IPS-15b (cell line): ENCODE measurements around the gene STS.
"Not testable (repeated sequence)": the region's sequence is repeated elsewhere in the genome, so short reads cannot be mapped to it uniquely, and the experiment has no call there.

ENCODE experiments used
- H3K27me3 ChIP-seq: one replicate; pipeline ENCODE4 v1.6.1; 2013; ENCODE audit warnings: low read length; ENCODE audit not compliant: control insufficient read depth, insufficient read depth
- H3K36me3 ChIP-seq: one replicate; pipeline ENCODE4 v1.6.1; 2013; ENCODE audit warnings: low read length; ENCODE audit not compliant: control insufficient read depth, insufficient read depth
- H3K4me1 ChIP-seq: one replicate; pipeline ENCODE4 v1.6.1; 2013; ENCODE audit warnings: mild to moderate bottlenecking, low read length; ENCODE audit not compliant: control insufficient read depth, insufficient read depth
- H3K4me3 ChIP-seq: one replicate; pipeline ENCODE4 v1.5.1; 2013; ENCODE audit warnings: low read depth, low read length
- H3K9ac ChIP-seq: one replicate; pipeline ENCODE4 v1.6.1; 2013; ENCODE audit warnings: low read depth, mild to moderate bottlenecking, low read length
- H3K9me3 ChIP-seq: one replicate; pipeline ENCODE4 v1.6.1; 2013; ENCODE audit warnings: mild to moderate bottlenecking, low read length; ENCODE audit not compliant: control insufficient read depth, insufficient read depth

STS gene

DNA sequence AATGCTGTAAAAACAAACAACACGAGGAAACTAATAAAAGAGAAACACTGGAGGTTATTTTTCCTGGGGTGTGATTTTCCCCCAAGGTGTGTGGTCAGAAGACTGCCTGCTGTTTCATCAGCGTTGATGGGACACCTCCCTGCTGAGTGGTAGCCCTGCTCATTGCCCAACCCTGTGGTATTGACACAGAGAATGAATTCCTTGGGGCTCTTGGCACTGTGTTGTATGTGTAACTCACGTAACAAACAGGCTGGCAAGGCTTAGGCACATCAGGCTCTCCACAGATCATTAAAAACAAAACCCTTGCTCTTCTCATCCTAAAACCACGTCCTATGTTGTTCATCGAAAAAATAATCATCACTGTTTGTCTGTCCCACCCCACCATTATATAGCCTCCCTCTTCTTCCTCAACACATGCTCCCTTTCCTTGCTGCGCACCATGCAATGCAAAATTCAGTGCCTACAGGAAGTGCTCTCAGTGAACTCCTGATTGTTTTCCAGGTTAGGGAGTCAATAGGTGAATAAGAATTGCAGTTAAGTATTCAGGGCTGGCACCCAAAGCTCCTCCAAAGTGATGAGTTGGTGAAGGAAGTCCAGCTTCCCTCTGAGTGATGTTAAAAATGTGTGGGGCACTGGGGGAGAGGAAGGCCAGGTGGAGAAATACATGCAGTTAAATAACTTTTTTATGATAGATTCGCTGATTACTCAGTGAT, 11.8 kb downstream of the STS start:
- no peaks in the 10 kb centered on the region for H3K9me3 ChIP-seq

DNA sequence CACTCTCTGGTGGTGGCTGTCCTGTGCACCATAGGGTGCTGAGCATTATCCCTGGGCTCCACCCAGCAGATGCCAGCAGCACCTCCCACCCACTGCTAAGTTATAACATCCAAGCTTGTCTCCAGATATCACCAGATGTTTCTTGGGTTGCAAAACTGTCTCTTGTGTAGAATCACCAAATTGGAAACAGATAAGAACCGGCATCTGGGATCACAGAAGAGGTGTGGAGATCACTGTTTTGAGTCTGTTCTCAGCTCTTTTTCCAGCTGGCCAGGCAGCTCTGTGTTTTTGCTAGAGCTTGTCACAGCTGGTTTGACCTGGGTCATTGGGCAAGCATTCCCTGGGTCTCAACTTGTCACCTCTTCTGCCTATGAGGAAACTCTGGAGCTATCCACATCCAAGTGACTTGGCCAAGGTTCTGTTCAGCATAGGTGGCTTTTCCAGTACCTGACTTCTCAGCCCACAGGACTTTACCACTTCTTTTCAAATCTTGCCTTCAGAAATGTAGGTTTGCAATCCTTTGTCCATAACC, 15.7 kb downstream of the STS start:
- H3K4me3 ChIP-seq = no peak overlapping the region
- no peaks in the 10 kb centered on the region for H3K27me3 ChIP-seq
- no peaks in the 10 kb centered on the region for H3K36me3 ChIP-seq
- no peaks in the 10 kb centered on the region for H3K9me3 ChIP-seq
- no peak overlapping the region for H3K9ac ChIP-seq
- H3K4me1 ChIP-seq = peaks cover 4% of the 10 kb centered on the region

More for the DNA sequence above, 11.8 kb downstream of the STS start:
- no peak overlapping the region for H3K9ac ChIP-seq
- no peak overlapping the region for H3K4me3 ChIP-seq
- H3K4me1 ChIP-seq = peaks cover 4% of the 10 kb centered on the region
- H3K36me3 ChIP-seq = no peaks in the 10 kb centered on the region
- no peaks in the 10 kb centered on the region for H3K27me3 ChIP-seq

DNA sequence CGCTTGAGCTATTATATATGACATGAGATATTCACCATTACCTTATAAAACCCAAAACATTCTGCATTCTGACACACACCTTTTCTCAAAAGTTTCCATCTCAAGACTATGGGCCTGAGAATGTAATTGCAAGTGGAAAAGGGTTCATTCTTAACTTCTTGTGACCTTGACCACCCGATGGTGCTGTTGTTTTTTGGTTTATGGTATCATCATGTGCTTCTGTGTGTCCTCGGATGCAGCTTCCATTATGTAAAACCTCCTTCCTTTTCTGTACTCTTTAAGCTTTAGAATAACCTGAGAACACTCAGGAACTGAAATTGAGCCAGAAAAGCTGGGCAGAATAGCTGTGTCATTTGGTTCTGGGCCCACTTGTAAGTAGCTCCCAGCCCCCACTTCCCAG, 16.7 kb downstream of the STS start:
- peaks cover 2% of the 10 kb centered on the region for H3K4me1 ChIP-seq
- H3K9me3 ChIP-seq = no peaks in the 10 kb centered on the region
- no peaks in the 10 kb centered on the region for H3K36me3 ChIP-seq
- H3K9ac ChIP-seq = no peak overlapping the region
- no peaks in the 10 kb centered on the region for H3K27me3 ChIP-seq
- no peak overlapping the region for H3K4me3 ChIP-seq

DNA sequence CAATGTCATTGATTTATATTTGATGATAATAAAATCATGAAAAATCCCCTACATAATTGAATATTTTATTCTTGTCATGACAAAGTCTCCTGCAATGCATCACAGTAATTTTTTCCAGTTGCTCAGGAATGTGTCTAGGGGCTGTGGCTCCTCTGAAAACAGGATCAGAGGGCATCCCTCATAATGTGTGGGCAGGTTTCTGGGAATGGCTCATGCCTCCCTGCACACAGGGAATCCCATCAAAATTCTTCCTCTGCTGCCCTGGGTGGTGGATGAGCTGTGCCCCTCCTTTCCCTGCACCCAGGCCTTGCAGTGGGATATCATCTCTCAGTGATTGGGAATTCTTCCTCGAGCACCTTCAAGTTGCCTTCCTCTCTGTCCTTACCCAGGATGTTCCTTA, 20.9 kb downstream of the STS start:
- H3K9ac ChIP-seq = no peak overlapping the region
- no peaks in the 10 kb centered on the region for H3K4me1 ChIP-seq
- no peaks in the 10 kb centered on the region for H3K36me3 ChIP-seq
- no peaks in the 10 kb centered on the region for H3K27me3 ChIP-seq
- no peaks in the 10 kb centered on the region for H3K9me3 ChIP-seq
- H3K4me3 ChIP-seq = no peak overlapping the region

DNA sequence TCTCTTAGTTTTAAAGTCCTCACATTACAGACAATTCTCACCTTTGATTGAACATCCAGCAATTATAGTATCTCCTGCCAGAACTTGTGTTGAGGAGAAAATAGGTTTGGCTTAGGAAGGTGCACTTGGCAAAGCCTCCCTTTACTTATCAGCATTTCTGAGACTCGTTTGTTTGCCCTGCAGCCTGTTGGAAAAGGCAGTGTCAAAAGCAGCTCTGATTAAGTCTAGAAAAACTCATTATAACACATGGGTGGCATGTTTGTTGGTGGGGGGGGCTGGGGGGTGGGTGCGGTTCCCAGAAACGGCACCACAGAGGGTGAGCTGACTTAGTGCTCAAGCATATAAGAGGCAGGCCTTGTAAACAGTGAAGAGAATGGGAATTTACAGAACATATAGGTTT, 22.1 kb downstream of the STS start:
- H3K4me3 ChIP-seq = no peak overlapping the region
- no peaks in the 10 kb centered on the region for H3K27me3 ChIP-seq
- H3K9ac ChIP-seq = no peak overlapping the region
- H3K9me3 ChIP-seq = no peaks in the 10 kb centered on the region
- H3K36me3 ChIP-seq = no peaks in the 10 kb centered on the region
- no peaks in the 10 kb centered on the region for H3K4me1 ChIP-seq

DNA sequence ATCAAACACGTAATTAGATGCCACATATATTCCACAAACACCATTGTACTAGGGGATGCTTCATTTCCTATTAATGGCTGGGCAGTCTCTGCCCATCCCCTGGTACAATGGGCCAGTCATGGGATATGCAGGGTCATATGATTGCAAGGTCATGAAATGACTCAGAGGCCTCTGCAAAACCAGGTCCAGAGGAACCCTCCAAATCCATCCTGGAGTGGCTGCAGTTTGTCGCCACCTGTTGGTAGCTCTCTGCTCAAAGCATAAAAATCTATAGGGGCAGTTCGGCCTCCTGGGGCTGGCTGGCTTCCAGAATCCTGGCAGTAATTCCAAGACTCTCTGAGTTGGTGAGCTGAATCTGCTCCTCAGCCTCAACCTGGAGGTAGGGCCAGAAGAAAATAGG, 23.4 kb downstream of the STS start:
- no peaks in the 10 kb centered on the region for H3K36me3 ChIP-seq
- H3K9ac ChIP-seq = no peak overlapping the region
- no peak overlapping the region for H3K4me3 ChIP-seq
- no peaks in the 10 kb centered on the region for H3K9me3 ChIP-seq
- no peaks in the 10 kb centered on the region for H3K4me1 ChIP-seq
- H3K27me3 ChIP-seq = no peaks in the 10 kb centered on the region

DNA sequence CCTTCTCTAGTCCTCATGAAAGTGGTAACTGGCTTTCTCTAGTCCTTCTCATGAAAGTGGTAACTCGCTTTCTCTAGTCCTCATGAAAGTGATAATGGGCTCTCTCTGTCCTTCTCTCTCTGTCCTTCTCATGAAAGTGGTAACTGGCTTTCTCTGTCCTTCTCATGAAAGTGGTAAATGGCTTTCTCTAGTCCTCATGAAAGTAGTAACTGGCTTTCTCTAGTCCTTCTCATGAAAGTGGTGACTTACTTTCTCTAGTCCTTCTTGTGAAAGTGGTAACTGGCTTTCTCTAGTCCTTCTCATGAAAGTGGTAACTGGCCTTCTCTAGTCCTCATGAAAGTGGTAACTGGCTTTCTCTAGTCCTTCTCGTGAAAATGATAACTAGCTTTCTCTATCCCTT, 31.3 kb downstream of the STS start:
- H3K9ac ChIP-seq, H3K9me3 ChIP-seq, H3K4me3 ChIP-seq, H3K4me1 ChIP-seq, H3K27me3 ChIP-seq, H3K36me3 ChIP-seq: not testable (repeated sequence)

DNA sequence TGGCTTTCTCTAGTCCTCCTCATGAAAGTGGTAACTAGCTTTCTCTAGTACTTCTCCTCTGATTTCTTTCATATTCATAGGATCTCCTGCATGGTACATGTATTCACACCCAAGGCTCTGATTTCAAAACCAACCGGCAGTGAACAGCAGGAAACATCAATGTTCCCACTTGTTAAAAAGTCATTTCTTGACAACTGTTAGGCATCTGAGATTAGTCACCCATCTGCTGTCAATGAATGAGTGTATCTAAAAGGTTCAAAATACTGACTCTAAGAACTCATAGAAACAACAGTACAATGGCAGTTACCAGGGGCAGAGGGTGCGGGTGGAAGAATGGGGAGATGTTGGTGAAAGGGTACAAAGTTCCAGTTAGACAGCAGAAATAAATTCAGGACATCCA, 31.9 kb downstream of the STS start:
- Histone ChIP-seq H3K36me3 (no peaks in the 10 kb centered on the region), H3K27me3 (no peaks in the 10 kb centered on the region), H3K4me3 (no peak overlapping the region), H3K9me3 (no peaks in the 10 kb centered on the region), H3K4me1 (no peaks in the 10 kb centered on the region), H3K9ac (no peak overlapping the region)

DNA sequence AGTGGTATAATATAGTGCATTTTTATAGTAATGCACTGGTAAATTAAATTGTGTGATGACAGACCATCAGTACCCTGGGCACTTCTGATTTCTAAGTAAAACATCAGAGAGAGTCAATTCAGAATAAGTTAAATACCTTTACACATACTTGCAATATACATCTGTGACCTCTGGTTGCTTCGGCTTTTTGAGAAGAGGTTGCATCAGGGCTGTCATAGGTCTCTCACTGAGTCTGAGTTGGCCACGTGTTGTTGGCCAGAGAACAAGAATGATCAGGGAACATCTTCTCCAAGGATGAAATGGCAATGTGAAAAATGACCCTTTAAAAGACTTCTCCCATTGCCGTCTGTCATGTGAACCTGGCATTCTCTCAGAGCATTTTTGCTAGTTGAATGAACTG, 37.3 kb downstream of the STS start:
- Histone ChIP-seq H3K36me3 (no peaks in the 10 kb centered on the region), H3K9ac (no peak overlapping the region), H3K27me3 (no peaks in the 10 kb centered on the region), H3K9me3 (no peaks in the 10 kb centered on the region), H3K4me3 (no peak overlapping the region), H3K4me1 (no peaks in the 10 kb centered on the region)

DNA sequence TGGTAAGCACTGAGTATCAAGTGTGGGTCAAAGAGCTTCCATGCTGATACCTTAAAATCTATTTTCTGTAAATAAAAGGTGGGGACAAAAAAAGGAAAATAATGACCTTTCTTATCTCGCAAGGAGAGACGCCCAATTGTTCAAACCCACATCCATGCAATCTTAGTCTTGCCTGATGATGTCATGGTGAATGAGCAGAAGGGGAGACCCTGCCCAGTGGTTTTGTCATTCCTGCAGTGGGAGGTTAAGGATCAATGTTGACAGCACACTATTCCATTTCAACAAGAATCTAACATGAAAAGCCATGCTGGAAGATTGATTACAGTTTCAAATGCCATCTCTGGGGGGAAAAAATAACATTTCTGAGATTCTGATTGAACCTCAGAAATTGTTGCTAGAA, 41.2 kb downstream of the STS start:
- no peak overlapping the region for H3K9ac ChIP-seq
- H3K27me3 ChIP-seq = no peaks in the 10 kb centered on the region

DNA sequence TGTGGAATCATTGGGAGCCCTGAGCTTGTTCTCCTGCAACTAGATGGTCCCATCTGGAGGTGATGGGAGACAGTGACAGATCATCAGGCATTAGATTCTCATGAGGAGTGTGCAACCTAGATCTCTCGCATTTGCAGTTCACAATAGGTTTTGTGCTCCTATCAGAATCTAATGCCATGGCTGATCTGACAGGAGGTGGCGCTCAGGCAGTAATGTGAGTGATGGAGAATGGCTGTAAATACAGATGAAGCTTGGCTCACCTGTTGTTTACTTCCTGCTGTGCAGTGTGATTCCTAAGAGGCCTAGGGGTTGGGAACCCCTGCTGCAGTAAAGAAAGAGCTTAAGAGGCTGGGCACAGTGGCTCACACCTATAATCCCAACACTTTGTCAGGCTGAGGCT, 42.6 kb downstream of the STS start:
- Histone ChIP-seq H3K4me1 (no peaks in the 10 kb centered on the region), H3K9me3 (no peaks in the 10 kb centered on the region), H3K9ac (no peak overlapping the region), H3K36me3 (no peaks in the 10 kb centered on the region), H3K27me3 (no peaks in the 10 kb centered on the region), H3K4me3 (no peak overlapping the region)

More for the DNA sequence above, 41.2 kb downstream of the STS start:
- H3K36me3 ChIP-seq = no peaks in the 10 kb centered on the region
- H3K9me3 ChIP-seq = no peaks in the 10 kb centered on the region
- H3K4me3 ChIP-seq = no peak overlapping the region
- no peaks in the 10 kb centered on the region for H3K4me1 ChIP-seq

DNA sequence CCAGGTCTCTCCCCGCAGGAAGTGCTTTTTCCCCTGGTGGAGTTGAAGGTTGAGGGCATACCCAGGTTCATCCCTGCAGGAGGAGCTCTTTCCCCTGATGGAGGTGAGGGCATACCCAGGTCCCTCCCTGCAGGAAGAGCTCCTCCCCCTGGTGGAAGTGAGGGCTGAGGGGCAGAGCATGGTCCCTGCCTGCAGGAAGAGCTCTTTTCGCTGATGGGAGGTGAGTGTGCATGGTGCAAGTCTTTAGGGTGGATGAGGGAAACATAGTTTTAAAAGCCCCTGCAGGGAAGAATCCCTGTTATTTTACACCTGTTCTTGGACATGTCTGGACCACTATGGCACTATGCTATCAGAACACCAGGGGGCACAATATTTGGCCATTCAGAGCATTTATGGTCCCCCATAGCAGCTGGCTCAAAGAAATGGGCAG, 44.2 kb downstream of the STS start:
- no peaks in the 10 kb centered on the region for H3K36me3 ChIP-seq
- H3K27me3 ChIP-seq = no peaks in the 10 kb centered on the region
- no peaks in the 10 kb centered on the region for H3K9me3 ChIP-seq
- H3K4me1 ChIP-seq = no peaks in the 10 kb centered on the region
- H3K4me3 ChIP-seq = no peak overlapping the region
- H3K9ac ChIP-seq = no peak overlapping the region
